GM12878 (cell line): ENCODE results near the gene BCKDHA. TPM values are rescaled to one million over a fixed set of nuclear protein-coding genes. Genes with fewer than 3 reads are reported as not detected.

Experiments used
- ATF7 ChIP-seq: fragments of 450-650 bp; IDR thresholded peaks from 2 replicates; pipeline ENCODE4 v1.6.1; 2016; ENCODE audit warnings: low read depth, mild to moderate bottlenecking
- BACH1 ChIP-seq: fragments of 450-650 bp; IDR thresholded peaks from 2 replicates; pipeline ENCODE4 v1.6.1; 2017; ENCODE audit warnings: mild to moderate bottlenecking, borderline replicate concordance
- IRF4 ChIP-seq: IDR thresholded peaks from 2 replicates; pipeline ENCODE4 v1.6.1; 2011; ENCODE audit warnings: low read depth, low read length
- MXI1 ChIP-seq: fragments of 150-350 bp; IDR thresholded peaks from 2 replicates; pipeline ENCODE4 v1.6.1; 2011; ENCODE audit warnings: low read depth, mild to moderate bottlenecking, inconsistent platforms, low read length, improper control_type of control experiment
- PAX5 ChIP-seq: IDR thresholded peaks from 2 replicates; pipeline ENCODE4 v1.6.1; 2011; ENCODE audit warnings: low read depth, low read length, borderline replicate concordance
- POLR2A ChIP-seq: IDR thresholded peaks from 2 replicates; pipeline ENCODE4 v1.6.1; 2011; ENCODE audit warnings: low read depth, mild to moderate bottlenecking, low read length
- POLR2AphosphoS2 ChIP-seq: IDR thresholded peaks from 2 replicates; pipeline ENCODE4 v1.6.1; 2011; ENCODE audit warnings: low read depth, mild to moderate bottlenecking, low read length, improper control_type of control experiment, moderate library complexity
- RFX5 ChIP-seq: IDR thresholded peaks from 2 replicates; pipeline ENCODE4 v1.6.1; 2011; ENCODE audit warnings: low read depth, low read length, improper control_type of control experiment
- STAT3 ChIP-seq: IDR thresholded peaks from 2 replicates; pipeline ENCODE4 v1.6.1; 2011; ENCODE audit warnings: low read depth, low read length, improper control_type of control experiment
- ZNF274 ChIP-seq: IDR thresholded peaks from one replicate; pipeline ENCODE4 v1.8.0; 2011; ENCODE audit not compliant: insufficient read length, insufficient read depth
- ZNF384 ChIP-seq: IDR thresholded peaks from 2 replicates; pipeline ENCODE4 v1.6.1; 2012; ENCODE audit warnings: low read depth, mild to moderate bottlenecking, low read length, improper control_type of control experiment, borderline replicate concordance
- polyA plus RNA-seq, 11 experiments: library from polyadenylated mRNA; depleted of rRNA in 4 of 11; unstranded in 6 of 11; stranded (reverse) in 5 of 11; fragments of >200 nt; fragmentation: Nextera tagmentation in 4 of 11; fragmentation: Illumina TruSeq in 1 of 11; extraction: Ambion mirVana in 4 of 11; extraction: Trizol in 1 of 11; gene quantifications; 1 replicate in 1 of 11; 2 replicates in 10 of 11; pipeline versions ENCODE4 v1.2.1 to v1.2.3, GENCODE V29; 2011 to 2016; ENCODE audit warnings: inconsistent platforms in 2 of 11, missing spikeins in 2 of 11, low read depth in 1 of 11
- total RNA-seq, 4 experiments: library from RNA; depleted of rRNA in 3 of 4; stranded (reverse); fragments of >200 nt in 3 of 4; fragmentation: Illumina TruSeq in 1 of 4; extraction: Trizol in 1 of 4; gene quantifications; 2 replicates each; pipeline versions ENCODE4 v1.2.1 to v1.2.3, GENCODE V29; 2013 to 2021
- TF ChIP-seq, protein P1 (sequence below): IDR thresholded peaks from 2 replicates; pipeline ENCODE4 v1.6.1; 2011; ENCODE audit warnings: low read depth, low read length, improper control_type of control experiment, borderline replicate concordance
- TF ChIP-seq, protein P2 (sequence below): IDR thresholded peaks from 2 replicates; pipeline ENCODE4 v1.6.1; 2012; ENCODE audit warnings: low read depth, low read length, improper control_type of control experiment
- TF ChIP-seq, protein P3 (sequence below): fragments of 450-650 bp; IDR thresholded peaks from 2 replicates; pipeline ENCODE4 v1.6.1; 2016; ENCODE audit warnings: mild to moderate bottlenecking, moderate library complexity, borderline replicate concordance
- TF ChIP-seq, protein P4 (sequence below): fragments of 450-650 bp; IDR thresholded peaks from 2 replicates; pipeline ENCODE4 v1.6.1; 2017; ENCODE audit warnings: low read depth, mild to moderate bottlenecking, moderate library complexity
- TF ChIP-seq, protein P5 (sequence below): IDR thresholded peaks from 2 replicates; pipeline ENCODE4 v1.6.1; 2011; ENCODE audit warnings: borderline replicate concordance, low read depth, mild to moderate bottlenecking, moderate library complexity, low read length; ENCODE audit not compliant: insufficient read depth, poor library complexity, severe bottlenecking
- TF ChIP-seq, protein P6 (sequence below): fragments of 450-650 bp; conservative IDR thresholded peaks from 2 replicates; pipeline ENCODE4 v1.6.1; 2017; ENCODE audit warnings: mild to moderate bottlenecking, moderate library complexity

Gene BCKDHA
- total and polyA plus RNA-seq, 10 of the 15 experiments (the other 5 are each of a cell fraction or from before 2014, with no cell fraction given) = 9.9 to 107 (median 46.4) TPM

DNA sequence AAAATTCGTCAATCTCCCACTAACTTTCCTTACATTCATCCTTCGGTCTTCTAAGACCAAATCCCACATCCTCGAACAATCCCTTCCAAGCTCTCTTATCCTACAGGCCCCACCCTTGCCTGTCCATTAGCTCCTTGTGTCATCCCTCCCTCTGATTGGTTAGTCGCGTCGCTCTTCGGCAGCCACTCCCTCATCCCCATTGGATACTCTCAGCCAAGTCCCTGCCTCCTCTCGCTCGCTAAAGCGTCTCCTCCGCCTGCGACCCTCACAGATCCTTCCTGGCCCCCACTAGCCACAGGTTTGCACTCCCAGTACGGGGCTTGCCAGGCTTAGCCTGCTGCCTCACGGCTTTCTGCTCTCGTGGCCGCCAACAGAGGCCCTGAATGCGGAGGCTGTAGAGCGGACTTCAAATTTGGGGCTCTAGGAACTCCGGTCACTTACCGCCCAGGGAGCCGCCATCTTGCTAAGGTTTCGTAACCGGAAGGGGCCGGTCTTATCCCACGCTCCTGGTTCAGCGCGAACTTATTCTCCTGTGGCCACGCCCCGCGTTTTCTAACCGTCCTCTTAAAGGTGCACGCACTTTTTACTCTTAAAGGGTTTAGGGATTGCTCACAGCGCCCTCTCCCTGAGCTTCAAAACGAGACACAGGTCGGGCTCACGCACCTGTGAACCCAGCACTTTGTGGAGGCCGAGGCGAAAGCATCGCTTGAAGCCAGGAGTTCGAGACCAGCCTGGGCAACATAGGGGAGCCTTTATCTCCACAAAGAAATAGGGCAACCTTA, 42.0 kb downstream of the BCKDHA start, which contains the start of gene DMAC2 (continued):
- TF ChIP-seq, protein P1, sequence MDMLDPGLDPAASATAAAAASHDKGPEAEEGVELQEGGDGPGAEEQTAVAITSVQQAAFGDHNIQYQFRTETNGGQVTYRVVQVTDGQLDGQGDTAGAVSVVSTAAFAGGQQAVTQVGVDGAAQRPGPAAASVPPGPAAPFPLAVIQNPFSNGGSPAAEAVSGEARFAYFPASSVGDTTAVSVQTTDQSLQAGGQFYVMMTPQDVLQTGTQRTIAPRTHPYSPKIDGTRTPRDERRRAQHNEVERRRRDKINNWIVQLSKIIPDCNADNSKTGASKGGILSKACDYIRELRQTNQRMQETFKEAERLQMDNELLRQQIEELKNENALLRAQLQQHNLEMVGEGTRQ = no peak
- TF ChIP-seq, protein P2, sequence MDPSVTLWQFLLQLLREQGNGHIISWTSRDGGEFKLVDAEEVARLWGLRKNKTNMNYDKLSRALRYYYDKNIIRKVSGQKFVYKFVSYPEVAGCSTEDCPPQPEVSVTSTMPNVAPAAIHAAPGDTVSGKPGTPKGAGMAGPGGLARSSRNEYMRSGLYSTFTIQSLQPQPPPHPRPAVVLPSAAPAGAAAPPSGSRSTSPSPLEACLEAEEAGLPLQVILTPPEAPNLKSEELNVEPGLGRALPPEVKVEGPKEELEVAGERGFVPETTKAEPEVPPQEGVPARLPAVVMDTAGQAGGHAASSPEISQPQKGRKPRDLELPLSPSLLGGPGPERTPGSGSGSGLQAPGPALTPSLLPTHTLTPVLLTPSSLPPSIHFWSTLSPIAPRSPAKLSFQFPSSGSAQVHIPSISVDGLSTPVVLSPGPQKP = peak; percentile 69
- 0 out of 2 replicates have a peak, but pooled peaks have one; percentile 31 for TF ChIP-seq STAT3
- TF ChIP-seq POLR2A = peak; percentile 89
- no peak for TF ChIP-seq ZNF384
- TF ChIP-seq PAX5 = peak; percentile 22; the same call in 1 of the 2 replicates
- no peak for TF ChIP-seq RFX5
- TF ChIP-seq, protein P3, sequence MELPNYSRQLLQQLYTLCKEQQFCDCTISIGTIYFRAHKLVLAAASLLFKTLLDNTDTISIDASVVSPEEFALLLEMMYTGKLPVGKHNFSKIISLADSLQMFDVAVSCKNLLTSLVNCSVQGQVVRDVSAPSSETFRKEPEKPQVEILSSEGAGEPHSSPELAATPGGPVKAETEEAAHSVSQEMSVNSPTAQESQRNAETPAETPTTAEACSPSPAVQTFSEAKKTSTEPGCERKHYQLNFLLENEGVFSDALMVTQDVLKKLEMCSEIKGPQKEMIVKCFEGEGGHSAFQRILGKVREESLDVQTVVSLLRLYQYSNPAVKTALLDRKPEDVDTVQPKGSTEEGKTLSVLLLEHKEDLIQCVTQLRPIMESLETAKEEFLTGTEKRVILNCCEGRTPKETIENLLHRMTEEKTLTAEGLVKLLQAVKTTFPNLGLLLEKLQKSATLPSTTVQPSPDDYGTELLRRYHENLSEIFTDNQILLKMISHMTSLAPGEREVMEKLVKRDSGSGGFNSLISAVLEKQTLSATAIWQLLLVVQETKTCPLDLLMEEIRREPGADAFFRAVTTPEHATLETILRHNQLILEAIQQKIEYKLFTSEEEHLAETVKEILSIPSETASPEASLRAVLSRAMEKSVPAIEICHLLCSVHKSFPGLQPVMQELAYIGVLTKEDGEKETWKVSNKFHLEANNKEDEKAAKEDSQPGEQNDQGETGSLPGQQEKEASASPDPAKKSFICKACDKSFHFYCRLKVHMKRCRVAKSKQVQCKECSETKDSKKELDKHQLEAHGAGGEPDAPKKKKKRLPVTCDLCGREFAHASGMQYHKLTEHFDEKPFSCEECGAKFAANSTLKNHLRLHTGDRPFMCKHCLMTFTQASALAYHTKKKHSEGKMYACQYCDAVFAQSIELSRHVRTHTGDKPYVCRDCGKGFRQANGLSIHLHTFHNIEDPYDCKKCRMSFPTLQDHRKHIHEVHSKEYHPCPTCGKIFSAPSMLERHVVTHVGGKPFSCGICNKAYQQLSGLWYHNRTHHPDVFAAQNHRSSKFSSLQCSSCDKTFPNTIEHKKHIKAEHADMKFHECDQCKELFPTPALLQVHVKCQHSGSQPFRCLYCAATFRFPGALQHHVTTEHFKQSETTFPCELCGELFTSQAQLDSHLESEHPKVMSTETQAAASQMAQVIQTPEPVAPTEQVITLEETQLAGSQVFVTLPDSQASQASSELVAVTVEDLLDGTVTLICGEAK = peak; percentile 81; the same call in 1 of the 2 replicates
- TF ChIP-seq BACH1 = 0 out of 2 replicates have a peak, but pooled peaks have one; percentile 11
- peak; percentile 86 for TF ChIP-seq MXI1
- no peak for TF ChIP-seq ZNF274
- peak; percentile 52; the same call in 1 of the 2 replicates for TF ChIP-seq ATF7
- TF ChIP-seq, protein P4, sequence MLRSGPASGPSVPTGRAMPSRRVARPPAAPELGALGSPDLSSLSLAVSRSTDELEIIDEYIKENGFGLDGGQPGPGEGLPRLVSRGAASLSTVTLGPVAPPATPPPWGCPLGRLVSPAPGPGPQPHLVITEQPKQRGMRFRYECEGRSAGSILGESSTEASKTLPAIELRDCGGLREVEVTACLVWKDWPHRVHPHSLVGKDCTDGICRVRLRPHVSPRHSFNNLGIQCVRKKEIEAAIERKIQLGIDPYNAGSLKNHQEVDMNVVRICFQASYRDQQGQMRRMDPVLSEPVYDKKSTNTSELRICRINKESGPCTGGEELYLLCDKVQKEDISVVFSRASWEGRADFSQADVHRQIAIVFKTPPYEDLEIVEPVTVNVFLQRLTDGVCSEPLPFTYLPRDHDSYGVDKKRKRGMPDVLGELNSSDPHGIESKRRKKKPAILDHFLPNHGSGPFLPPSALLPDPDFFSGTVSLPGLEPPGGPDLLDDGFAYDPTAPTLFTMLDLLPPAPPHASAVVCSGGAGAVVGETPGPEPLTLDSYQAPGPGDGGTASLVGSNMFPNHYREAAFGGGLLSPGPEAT = peak; percentile 98
- TF ChIP-seq, protein P5, sequence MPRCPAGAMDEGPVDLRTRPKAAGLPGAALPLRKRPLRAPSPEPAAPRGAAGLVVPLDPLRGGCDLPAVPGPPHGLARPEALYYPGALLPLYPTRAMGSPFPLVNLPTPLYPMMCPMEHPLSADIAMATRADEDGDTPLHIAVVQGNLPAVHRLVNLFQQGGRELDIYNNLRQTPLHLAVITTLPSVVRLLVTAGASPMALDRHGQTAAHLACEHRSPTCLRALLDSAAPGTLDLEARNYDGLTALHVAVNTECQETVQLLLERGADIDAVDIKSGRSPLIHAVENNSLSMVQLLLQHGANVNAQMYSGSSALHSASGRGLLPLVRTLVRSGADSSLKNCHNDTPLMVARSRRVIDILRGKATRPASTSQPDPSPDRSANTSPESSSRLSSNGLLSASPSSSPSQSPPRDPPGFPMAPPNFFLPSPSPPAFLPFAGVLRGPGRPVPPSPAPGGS = no peak
- TF ChIP-seq, protein P6, sequence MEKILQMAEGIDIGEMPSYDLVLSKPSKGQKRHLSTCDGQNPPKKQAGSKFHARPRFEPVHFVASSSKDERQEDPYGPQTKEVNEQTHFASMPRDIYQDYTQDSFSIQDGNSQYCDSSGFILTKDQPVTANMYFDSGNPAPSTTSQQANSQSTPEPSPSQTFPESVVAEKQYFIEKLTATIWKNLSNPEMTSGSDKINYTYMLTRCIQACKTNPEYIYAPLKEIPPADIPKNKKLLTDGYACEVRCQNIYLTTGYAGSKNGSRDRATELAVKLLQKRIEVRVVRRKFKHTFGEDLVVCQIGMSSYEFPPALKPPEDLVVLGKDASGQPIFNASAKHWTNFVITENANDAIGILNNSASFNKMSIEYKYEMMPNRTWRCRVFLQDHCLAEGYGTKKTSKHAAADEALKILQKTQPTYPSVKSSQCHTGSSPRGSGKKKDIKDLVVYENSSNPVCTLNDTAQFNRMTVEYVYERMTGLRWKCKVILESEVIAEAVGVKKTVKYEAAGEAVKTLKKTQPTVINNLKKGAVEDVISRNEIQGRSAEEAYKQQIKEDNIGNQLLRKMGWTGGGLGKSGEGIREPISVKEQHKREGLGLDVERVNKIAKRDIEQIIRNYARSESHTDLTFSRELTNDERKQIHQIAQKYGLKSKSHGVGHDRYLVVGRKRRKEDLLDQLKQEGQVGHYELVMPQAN = peak; percentile 69; the same call in 1 of the 2 replicates
- TF ChIP-seq IRF4 = no peak
- peak; percentile 82; the same call in 1 of the 2 replicates for TF ChIP-seq POLR2AphosphoS2
